MV-4-11 (cell line): ENCODE measurements around the gene APOL2.
A peak's percentile ranks its signal among the peaks of the same experiment; 100 is the strongest.
"Not testable (repeated sequence)": the region's sequence is repeated elsewhere in the genome, so short reads cannot be mapped to it uniquely, and the experiment has no call there.

Source experiments
- DNase-seq: peaks from one replicate; lab custom pipeline; 2025; lab: John Stamatoyannopoulos, UW

The APOL2 gene

GRCh38 chr22:36197514-36198146, 41.7 kb downstream of the APOL2 start:
- DNase-seq, result peak; percentile 73

- peak; percentile 70 for DNase-seq
Measured at GRCh38 chr22:36197065-36197440, 42.3 kb downstream of the APOL2 start.

- no peak for DNase-seq
Measured at GRCh38 chr22:36196254-36197064, 42.9 kb downstream of the APOL2 start.

GRCh38 chr22:36194971-36195370, 44.4 kb downstream of the APOL2 start:
- DNase-seq, result peak; percentile 70

GRCh38 chr22:36194385-36194784, 44.9 kb downstream of the APOL2 start:
- no peak for DNase-seq

- DNase-seq, result no peak
Measured at GRCh38 chr22:36193577-36193976, 45.8 kb downstream of the APOL2 start.

GRCh38 chr22:36193171-36193570, 46.2 kb downstream of the APOL2 start:
- no peak for DNase-seq

GRCh38 chr22:36192542-36192941, 46.8 kb downstream of the APOL2 start:
- DNase-seq, result no peak

GRCh38 chr22:36191106-36191836, 48.1 kb downstream of the APOL2 start:
- DNase-seq, result no peak

- DNase-seq, result not testable (repeated sequence)
Measured at GRCh38 chr22:36187862-36188261, 51.5 kb downstream of the APOL2 start.

GRCh38 chr22:36185828-36186624, 53.3 kb downstream of the APOL2 start:
- no peak for DNase-seq

GRCh38 chr22:36184433-36185025, 54.8 kb downstream of the APOL2 start:
- DNase-seq, result no peak

GRCh38 chr22:36183446-36183845, 55.9 kb downstream of the APOL2 start:
- no peak for DNase-seq

- DNase-seq, result no peak
Measured at GRCh38 chr22:36182857-36183256, 56.5 kb downstream of the APOL2 start.

GRCh38 chr22:36182056-36182455, 57.3 kb downstream of the APOL2 start:
- no peak for DNase-seq

GRCh38 chr22:36180928-36181327, 58.4 kb downstream of the APOL2 start:
- no peak for DNase-seq

- DNase-seq, result peak; percentile 47
Measured at GRCh38 chr22:36180038-36180880, 59.1 kb downstream of the APOL2 start.

- DNase-seq, result no peak
Measured at GRCh38 chr22:36177160-36177559, 62.2 kb downstream of the APOL2 start.
